Esophagus muscularis mucosa (tissue), 4 donors: ENCODE data around the gene CPA2.

Experiments
- CTCF ChIP-seq, 3 experiments: fragments of 200-600 bp in 2 of 3; fragments of 450-650 bp in 1 of 3; sonication (generic) in 2 of 3; IDR thresholded peaks; one replicate each; pipeline ENCODE4 v1.5.1; 2017 to 2019; ENCODE audit warnings: antibody characterized with exemption in 3 of 3, mild to moderate bottlenecking in 2 of 3, moderate library complexity in 1 of 3
- EP300 ChIP-seq: sonication (generic); formaldehyde crosslinking; IDR thresholded peaks from one replicate; pipeline ENCODE4 v1.6.1; 2017; ENCODE audit warnings: antibody characterized with exemption
- POLR2A ChIP-seq: fragments of 450-650 bp; IDR thresholded peaks from one replicate; pipeline ENCODE4 v1.6.1; 2017; ENCODE audit warnings: antibody characterized with exemption, moderate library complexity, mild to moderate bottlenecking, low read depth
- POLR2AphosphoS5 ChIP-seq, 2 donors: sonication (generic); formaldehyde crosslinking; IDR thresholded peaks; one replicate each; pipeline ENCODE4 v1.6.1; 2017; ENCODE audit warnings: antibody characterized with exemption in 2 of 2

- TF ChIP-seq EP300, result no peak
- TF ChIP-seq CTCF (IDR thresholded peaks at IDR 0.05), result no peak
- TF ChIP-seq POLR2AphosphoS5 (IDR thresholded peaks at IDR 0.05), result no peak
- TF ChIP-seq POLR2A, result no peak
Measured at GRCh38 chr7:130269318-130269694, 2.6 kb downstream of the CPA2 start.
